T47D (cell line): ENCODE results near the gene TMCO6.
"Not testable (repeated sequence)": the region's sequence is repeated elsewhere in the genome, so short reads cannot be mapped to it uniquely, and the experiment has no call there.

Experiments
- DNase-seq, 2 experiments: peaks; one replicate each; pipeline versions ENCODE4 v3.0.0 to v3.0.0-alpha.2; 2011 to 2012; ENCODE audit warnings: low read depth in 1 of 2, low spot score in 1 of 2
- JUND ChIP-seq: IDR thresholded peaks from 2 replicates; pipeline ENCODE4 v1.6.1; 2012; ENCODE audit warnings: low read depth
- in situ Hi-C: cut with HindIII; loops from 2 replicates; pipeline ENCODE4 v1.10.0; 2016; ENCODE audit warnings: low sequenced_read_pairs, low pct_unique_long_range_greater_than_20kb

The TMCO6 gene

GRCh38 chr5:140607031-140607430 lies 32.2 kb upstream of the TMCO6 start:
- no peak for DNase-seq
- no peak for TF ChIP-seq JUND
- in situ Hi-C loops = no loop called here

DNA sequence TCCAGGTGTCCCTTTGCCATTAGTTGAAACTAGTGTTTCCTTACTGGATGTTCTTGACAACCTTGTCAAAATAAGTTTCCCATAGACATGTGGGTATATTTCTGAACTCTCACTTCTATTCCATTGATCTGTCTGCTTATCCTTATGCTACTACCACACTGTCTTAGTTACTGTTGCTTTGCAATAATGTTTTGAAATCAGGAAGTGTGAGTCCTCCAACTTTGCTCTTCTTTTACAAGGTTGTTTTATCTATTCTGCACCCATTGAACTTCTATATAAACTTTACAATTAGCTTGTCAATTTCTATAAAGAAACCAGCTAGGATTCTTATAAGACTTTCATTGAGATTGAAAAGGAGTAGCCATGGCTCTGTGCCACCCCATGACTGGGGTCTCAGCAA lies 30.5 kb upstream of the TMCO6 start:
- no peak for DNase-seq
- TF ChIP-seq JUND = no peak
- in situ Hi-C loops = no loop called here

GRCh38 chr5:140609126-140609525 lies 30.1 kb upstream of the TMCO6 start:
- in situ Hi-C loops = no loop called here
- no peak for TF ChIP-seq JUND
- no peak for DNase-seq

DNA sequence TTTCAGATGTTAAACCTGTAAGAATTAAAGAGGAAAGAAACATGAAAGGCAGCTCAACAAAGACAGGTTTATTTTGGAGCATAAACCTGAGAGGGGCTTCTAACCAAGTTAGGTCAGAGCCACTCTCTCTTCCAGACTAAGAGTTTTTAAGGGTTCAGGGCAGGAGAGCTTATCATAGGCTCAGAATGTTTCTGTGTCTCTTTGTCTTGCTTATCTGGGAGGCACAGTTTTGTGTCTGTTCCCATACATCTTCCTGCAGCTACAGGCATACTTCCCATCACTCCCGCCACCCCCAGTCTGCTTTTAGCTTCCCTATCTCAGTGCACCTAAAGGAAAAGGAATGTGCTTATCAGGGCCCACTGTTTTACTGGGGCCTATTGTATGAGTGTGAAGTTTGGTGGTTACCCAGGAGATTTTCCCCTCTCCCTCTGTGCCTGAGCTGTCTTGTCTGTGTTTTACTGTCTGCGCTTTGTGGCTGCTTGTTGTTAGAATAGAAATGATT lies 28.2 kb upstream of the TMCO6 start:
- DNase-seq = no peak
- in situ Hi-C loops = no loop called here
- no peak for TF ChIP-seq JUND

DNA sequence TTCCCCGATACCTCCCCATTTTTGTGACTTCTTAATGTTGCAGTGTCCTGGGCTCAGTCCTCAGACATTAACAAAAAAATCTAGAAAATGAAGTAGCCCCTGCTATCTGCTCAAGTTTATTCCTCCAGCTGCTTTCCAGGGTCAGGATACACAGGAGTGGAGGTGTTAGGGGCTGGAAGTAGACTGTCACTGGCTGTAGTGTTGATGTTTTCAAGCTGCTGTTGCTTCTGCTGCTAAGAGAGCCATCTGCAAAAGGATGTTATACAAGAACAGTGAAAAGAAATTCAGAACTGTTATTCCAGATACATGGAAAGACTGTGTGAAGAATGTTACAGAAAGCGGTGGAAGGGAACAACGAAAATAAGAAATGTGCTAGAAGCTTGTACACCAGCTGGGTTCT lies 16.9 kb upstream of the TMCO6 start:
- in situ Hi-C loops = no loop called here
- no peak for TF ChIP-seq JUND

DNA sequence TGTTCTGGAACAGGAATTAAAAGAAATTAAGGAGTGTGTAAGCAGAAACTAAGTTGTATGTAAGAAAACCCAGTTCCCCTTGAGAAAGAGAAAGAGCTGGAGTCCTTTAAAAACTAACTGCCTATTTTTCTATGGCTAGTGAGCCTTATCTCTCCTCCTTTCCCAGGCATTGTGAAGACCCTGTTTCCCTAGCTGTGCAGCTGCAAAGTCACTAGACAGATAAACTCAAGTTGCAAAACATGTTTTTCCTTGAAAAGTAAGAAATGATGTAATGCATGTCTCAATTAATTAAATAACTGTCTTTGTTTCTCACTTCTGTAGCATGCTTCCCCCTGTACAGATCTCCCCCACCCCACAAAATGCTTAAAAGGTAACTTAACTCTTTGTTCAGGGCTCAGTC lies 16.2 kb upstream of the TMCO6 start:
- DNase-seq, in situ Hi-C loops: not testable (repeated sequence)

More for the DNA sequence above, 16.9 kb upstream of the TMCO6 start:
- DNase-seq = no peak

GRCh38 chr5:140624886-140625285 lies 14.4 kb upstream of the TMCO6 start:
- DNase-seq, in situ Hi-C loops: not testable (repeated sequence)

DNA sequence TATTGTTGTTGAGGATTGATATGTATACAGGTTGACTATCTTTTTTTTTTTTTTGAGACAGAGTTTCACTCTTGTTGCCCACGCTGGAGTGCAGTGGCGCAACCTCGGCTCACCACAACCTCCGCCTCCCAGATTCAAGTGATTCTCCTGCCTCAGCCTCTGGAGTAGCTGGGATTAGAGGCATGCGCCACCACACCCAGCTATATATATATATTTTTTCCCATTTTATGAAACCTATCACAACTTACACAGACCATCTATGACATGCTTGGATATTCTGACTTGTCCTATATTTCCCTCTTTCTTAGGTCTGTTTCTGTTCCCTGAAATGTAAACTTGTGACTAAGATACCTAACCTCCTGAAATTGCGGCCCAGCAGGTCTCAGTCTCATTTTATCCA lies 11.3 kb upstream of the TMCO6 start:
- in situ Hi-C loops = no loop called here
- DNase-seq = no peak
- TF ChIP-seq JUND = no peak

- no peak for DNase-seq
These were observed 10.5 kb upstream of the TMCO6 start for GRCh38 chr5:140628711-140629110.

DNA sequence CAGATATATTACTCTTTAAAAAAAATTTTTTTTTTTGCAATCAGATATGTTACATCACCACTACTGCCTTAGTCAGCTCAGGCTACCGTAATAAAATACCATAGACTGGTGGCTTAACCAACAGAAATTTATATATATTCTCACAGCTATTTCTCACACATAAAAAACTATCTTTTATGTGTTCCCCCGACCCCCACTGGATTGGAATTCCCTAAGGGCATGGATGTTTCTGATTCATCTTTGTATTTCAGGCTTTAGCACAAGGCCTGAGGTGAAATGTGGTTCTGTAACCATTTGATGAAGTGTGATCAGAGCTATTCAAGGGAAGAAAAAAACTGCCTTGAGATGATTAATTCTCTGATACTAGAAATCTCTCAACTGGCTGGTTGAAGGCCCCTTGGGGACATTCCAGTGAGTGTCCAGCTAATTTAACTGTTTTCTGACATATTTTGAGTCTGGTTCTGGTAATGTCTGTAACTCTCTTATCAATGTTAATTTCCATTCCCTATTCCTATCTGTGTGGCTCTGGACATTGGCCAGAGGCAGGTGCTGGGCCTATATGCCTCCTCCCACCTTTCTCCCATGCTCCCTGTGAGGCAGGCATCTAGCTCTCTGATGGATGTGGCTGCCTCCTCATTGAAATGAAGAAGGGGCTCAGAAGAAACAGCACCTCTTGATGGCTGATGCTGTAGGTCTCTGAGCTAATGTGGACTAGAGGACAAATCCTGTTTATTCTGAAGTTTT lies 8.8 kb upstream of the TMCO6 start:
- in situ Hi-C loops = no loop called here
- DNase-seq = no peak
- no peak for TF ChIP-seq JUND

More at GRCh38 chr5:140628711-140629110, 10.5 kb upstream of the TMCO6 start:
- TF ChIP-seq JUND = no peak
- in situ Hi-C loops = no loop called here

DNA sequence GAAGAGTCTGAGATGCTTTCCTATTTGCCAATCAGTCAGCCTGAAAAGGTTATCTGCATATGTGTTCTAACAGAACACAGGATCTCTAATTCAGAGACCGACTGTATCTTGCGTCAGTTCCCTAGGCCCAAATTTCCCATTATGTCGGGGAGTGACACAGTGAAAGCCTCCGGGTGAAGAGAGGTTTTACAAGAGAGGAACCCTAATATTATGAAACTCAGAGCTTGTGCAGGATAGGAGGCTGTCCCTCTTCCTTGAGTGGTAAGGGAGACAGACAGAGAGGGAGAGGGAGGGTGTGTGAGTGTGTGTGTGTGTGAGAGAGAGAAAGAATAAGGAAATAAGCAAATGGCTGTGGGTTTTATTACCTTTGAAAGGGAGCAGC lies 8.2 kb upstream of the TMCO6 start:
- in situ Hi-C loops = no loop called here
- TF ChIP-seq JUND = no peak
- no peak for DNase-seq

DNA sequence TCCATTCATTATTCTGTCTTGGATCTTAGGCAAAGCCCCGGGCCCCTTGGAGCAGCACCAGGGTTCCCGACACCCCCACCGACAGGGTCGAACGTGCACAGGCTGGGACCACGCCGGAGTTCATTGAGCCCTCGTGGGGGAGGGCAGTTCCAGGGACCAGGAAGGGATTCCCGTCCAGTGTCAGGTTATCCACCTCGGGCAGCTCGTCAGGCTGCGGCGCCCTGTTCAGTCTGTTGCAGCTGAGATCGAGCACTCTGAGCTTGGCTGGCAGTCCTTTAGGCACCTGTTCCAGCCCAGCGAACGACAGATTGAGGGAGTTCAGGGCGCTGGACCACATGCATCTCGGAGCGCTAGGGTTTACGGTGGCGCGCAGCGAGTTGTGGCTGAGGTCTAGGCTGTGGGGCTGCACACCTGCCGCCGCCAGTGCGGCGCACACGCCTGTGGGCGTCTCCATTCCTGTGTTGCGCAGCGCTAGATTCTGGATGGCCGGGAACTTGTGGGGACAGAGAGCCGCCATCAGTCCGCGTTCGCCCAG lies 7.4 kb upstream of the TMCO6 start:
- TF ChIP-seq JUND = no peak
- no peak for DNase-seq
- in situ Hi-C loops = no loop called here

DNA sequence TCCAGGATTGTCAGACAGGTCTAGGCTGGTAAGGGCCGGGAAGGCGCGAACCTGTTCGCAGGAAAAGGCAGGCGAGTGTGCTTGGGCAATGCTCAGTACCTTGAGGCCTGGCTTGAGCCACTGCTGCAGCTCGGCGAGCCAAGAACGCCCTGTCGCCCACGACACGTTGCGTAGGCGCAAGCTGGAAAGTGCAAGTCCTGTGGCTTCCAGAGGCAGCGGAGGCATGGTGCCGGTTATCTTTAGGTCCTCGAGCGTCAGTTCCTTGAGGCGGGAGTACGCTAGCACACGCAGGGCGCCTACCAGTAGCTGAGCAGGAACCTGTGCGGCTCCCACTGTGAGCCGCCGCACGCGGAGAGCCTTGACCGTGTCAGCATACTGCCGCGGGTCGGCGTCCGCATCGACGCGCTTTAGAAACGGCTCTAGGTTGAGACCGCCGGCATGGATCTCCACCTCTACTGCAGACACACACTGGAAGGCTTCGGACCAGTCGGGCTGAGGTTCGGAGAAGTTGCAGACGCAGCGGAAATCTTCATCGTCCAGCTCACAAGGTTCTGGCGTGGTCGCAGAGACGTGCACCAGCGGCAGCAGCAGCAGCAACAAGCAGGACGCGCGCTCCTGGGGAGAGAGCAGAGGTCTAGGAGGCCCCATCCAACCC lies 6.8 kb upstream of the TMCO6 start:
- in situ Hi-C loops = no loop called here
- TF ChIP-seq JUND = no peak
- peak in 1 of 2 experiments; percentile 35 for DNase-seq
